Hepatocyte (in vitro differentiated cells): ENCODE data around the gene FUT7. TPM values are rescaled to one million over a fixed set of nuclear protein-coding genes. Genes with fewer than 3 reads are reported as not detected.

Experiments used
- DNase-seq: peaks from one replicate; pipeline ENCODE4 v3.0.0-alpha.2; 2016; ENCODE audit warnings: low spot score
- H2AFZ ChIP-seq: fragments of 200-600 bp; sonication (generic); 2 replicates; pipeline ENCODE4 v1.6.0; 2016; ENCODE audit warnings: antibody characterized with exemption, mild to moderate bottlenecking
- H3K27ac ChIP-seq: fragments of 200-600 bp; sonication (generic); 2 replicates; pipeline ENCODE4 v1.5.1; 2016; ENCODE audit warnings: mild to moderate bottlenecking
- H3K27me3 ChIP-seq: fragments of 200-600 bp; sonication (generic); 2 replicates; pipeline ENCODE4 v1.6.1; 2016
- H3K36me3 ChIP-seq: fragments of 200-600 bp; sonication (generic); replicated peaks from 2 replicates; pipeline ENCODE4 v1.5.1; 2016; ENCODE audit warnings: low read depth; ENCODE audit not compliant: insufficient read depth
- H3K4me1 ChIP-seq: fragments of 200-600 bp; sonication (generic); 2 replicates; pipeline ENCODE4 v1.5.1; 2016; ENCODE audit warnings: mild to moderate bottlenecking, moderate library complexity; ENCODE audit not compliant: insufficient read depth
- H3K4me2 ChIP-seq: fragments of 200-600 bp; sonication (generic); 2 replicates; pipeline ENCODE4 v1.6.0; 2016
- H3K4me3 ChIP-seq: fragments of 200-600 bp; sonication (generic); 2 replicates; pipeline ENCODE4 v1.5.1; 2016; ENCODE audit warnings: mild to moderate bottlenecking
- H3K79me2 ChIP-seq: fragments of 200-600 bp; sonication (generic); 2 replicates; pipeline ENCODE4 v1.6.0; 2017; ENCODE audit warnings: mild to moderate bottlenecking
- H3K9me2 ChIP-seq: fragments of 200-600 bp; sonication (generic); replicated peaks from 2 replicates; pipeline ENCODE4 v1.6.0; 2017; ENCODE audit warnings: mild to moderate bottlenecking; ENCODE audit not compliant: insufficient read depth
- H3K9me3 ChIP-seq: fragments of 200-600 bp; sonication (generic); 2 replicates; pipeline ENCODE4 v1.5.1; 2016; ENCODE audit warnings: low read depth, mild to moderate bottlenecking
- H4K20me1 ChIP-seq: fragments of 200-600 bp; sonication (generic); 2 replicates; pipeline ENCODE4 v1.6.0; 2016; ENCODE audit warnings: mild to moderate bottlenecking; ENCODE audit not compliant: insufficient read depth, poor library complexity, severe bottlenecking
- CTCF ChIP-seq: fragments of 200-600 bp; sonication (generic); IDR thresholded peaks from 2 replicates; pipeline ENCODE4 v1.5.1; 2016; ENCODE audit warnings: antibody characterized with exemption, mild to moderate bottlenecking; ENCODE audit not compliant: poor library complexity
- EZH2 ChIP-seq: fragments of 200-600 bp; sonication (generic); IDR thresholded peaks from 2 replicates; pipeline ENCODE4 v1.6.1; 2016; ENCODE audit warnings: antibody characterized with exemption, mild to moderate bottlenecking, borderline replicate concordance
- EZH2phosphoT487 ChIP-seq: fragments of 200-600 bp; sonication (generic); IDR thresholded peaks from one replicate; pipeline ENCODE4 v1.6.1; 2018; ENCODE audit warnings: antibody characterized with exemption, mild to moderate bottlenecking, low read depth, moderate library complexity; ENCODE audit not compliant: unreplicated experiment, severe bottlenecking
- WGBS: methylation state at CpG from one replicate; pipeline ENCODE4 v1.1.6; 2016; ENCODE audit warnings: low lambda C conversion rate; ENCODE audit errors: missing lambda C conversion rate; 5-methylcytosine and 5-hydroxymethylcytosine counted together
- polyA plus RNA-seq: library from polyadenylated mRNA; unstranded; fragments of >200 nt; fragmentation: Nextera tagmentation; extraction: Ambion mirVana; gene quantifications from 2 replicates; pipeline ENCODE4 v1.2.1, GENCODE V29; 2016
- total RNA-seq: library from RNA; depleted of rRNA; stranded (reverse); fragments of >200 nt; gene quantifications from 2 replicates; pipeline ENCODE4 v1.2.3, GENCODE V29; 2014

Gene FUT7
- total and polyA plus RNA-seq, 2 experiments from 2014 or later = not detected

GRCh38 chr9:137066096-137066861, 34.4 kb upstream of the FUT7 start:
- H3K27me3 ChIP-seq = no peaks in the 10 kb centered on the region
- no peak overlapping the region for H3K4me3 ChIP-seq
- H2AFZ ChIP-seq = no peak overlapping the region
- no peaks in the 10 kb centered on the region for H3K36me3 ChIP-seq
- H3K27ac ChIP-seq = no peak overlapping the region
- no peak for DNase-seq
- no peaks in the 10 kb centered on the region for H3K9me2 ChIP-seq
- 91% methylated on average over 24 of the region's 26 CpGs for WGBS
- H3K79me2 ChIP-seq = no peaks in the 10 kb centered on the region
- H3K4me1 ChIP-seq = peaks cover 3% of the 10 kb centered on the region
- H4K20me1 ChIP-seq = no peaks in the 10 kb centered on the region
- no peaks in the 10 kb centered on the region for H3K9me3 ChIP-seq
- no peak overlapping the region for H3K4me2 ChIP-seq
- TF ChIP-seq EZH2phosphoT487 (no peak), CTCF (no peak), EZH2 (no peak)

- Histone ChIP-seq H2AFZ (no peak overlapping the region), H3K79me2 (no peaks in the 10 kb centered on the region), H3K4me3 (no peak overlapping the region), H3K4me2 (no peak overlapping the region), H3K9me3 (no peaks in the 10 kb centered on the region), H3K9me2 (no peaks in the 10 kb centered on the region), H3K27ac (no peak overlapping the region), H3K36me3 (no peaks in the 10 kb centered on the region), H3K27me3 (no peaks in the 10 kb centered on the region), H4K20me1 (no peaks in the 10 kb centered on the region), H3K4me1 (peaks cover 3% of the 10 kb centered on the region)
- DNase-seq = no peak
- WGBS = 96% methylated on average over 23 of the region's 23 CpGs
- TF ChIP-seq EZH2 (no peak), EZH2phosphoT487 (no peak), CTCF (no peak)
Measured at GRCh38 chr9:137065336-137065967, 33.6 kb upstream of the FUT7 start.

- no peaks in the 10 kb centered on the region for H3K9me2 ChIP-seq
- no peaks in the 10 kb centered on the region for H3K27me3 ChIP-seq
- H2AFZ ChIP-seq = no peak overlapping the region
- H3K27ac ChIP-seq = no peak overlapping the region
- peaks cover 3% of the 10 kb centered on the region for H3K4me1 ChIP-seq
- 95% methylated on average over 4 of the region's 12 CpGs for WGBS
- H3K4me3 ChIP-seq = no peak overlapping the region
- no peaks in the 10 kb centered on the region for H3K36me3 ChIP-seq
- H3K9me3 ChIP-seq = no peaks in the 10 kb centered on the region
- no peak overlapping the region for H3K4me2 ChIP-seq
- TF ChIP-seq EZH2 (no peak), EZH2phosphoT487 (no peak), CTCF (no peak)
- H4K20me1 ChIP-seq = no peaks in the 10 kb centered on the region
- H3K79me2 ChIP-seq = no peaks in the 10 kb centered on the region
- no peak for DNase-seq
Measured at GRCh38 chr9:137064880-137065164, 32.9 kb upstream of the FUT7 start.
